GM19372 (cell line): ENCODE data around the gene MEN1.
A peak's percentile ranks its signal among the peaks of the same experiment; 100 is the strongest.

ENCODE experiments used
- ATAC-seq: cut with Tn5 transposase; IDR thresholded peaks from one replicate; pipeline ENCODE4 v1.9.1; 2021; ENCODE audit warnings: mild to moderate bottlenecking, low read depth, moderate library complexity; ENCODE audit not compliant: unreplicated experiment

The MEN1 gene

GRCh38 chr11:64803158-64803845 lies 7.0 kb downstream of the MEN1 start, which contains the start of gene MAP4K2:
Gene MAP4K2, minus strand, starts transcription at chr11:64803214. Its CDS starts 65 bp downstream, at chr11:64803149.
- peak; percentile 82 for ATAC-seq

GRCh38 chr11:64802370-64803157 lies 7.8 kb downstream of the MEN1 start:
- ATAC-seq, result peak; percentile 17

GRCh38 chr11:64801561-64802369 lies 8.6 kb downstream of the MEN1 start:
- ATAC-seq, result no peak

DNA sequence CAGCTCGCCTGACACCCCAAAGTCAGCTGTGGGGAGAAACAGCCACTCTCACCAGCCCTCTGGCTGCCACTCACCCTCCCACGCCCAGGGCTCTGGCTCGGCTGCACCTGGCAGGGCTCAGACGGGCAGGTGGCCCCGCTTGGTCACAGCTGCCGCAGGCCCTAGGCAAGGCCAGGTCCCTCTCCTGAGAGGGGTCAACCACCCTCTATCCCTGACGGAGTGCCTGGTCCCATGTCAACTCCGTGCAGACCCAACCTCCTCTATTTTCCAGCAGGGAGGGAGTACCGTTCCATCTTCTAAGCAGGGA lies 9.2 kb downstream of the MEN1 start:
- no peak for ATAC-seq

GRCh38 chr11:64800303-64801157 lies 9.8 kb downstream of the MEN1 start:
- ATAC-seq, result no peak

GRCh38 chr11:64799623-64800302 lies 10.6 kb downstream of the MEN1 start:
- no peak for ATAC-seq

- ATAC-seq, result no peak
These were observed 11.1 kb downstream of the MEN1 start for GRCh38 chr11:64799256-64799622.

- no peak for ATAC-seq
These were observed 13.4 kb downstream of the MEN1 start for GRCh38 chr11:64796757-64797541.

DNA sequence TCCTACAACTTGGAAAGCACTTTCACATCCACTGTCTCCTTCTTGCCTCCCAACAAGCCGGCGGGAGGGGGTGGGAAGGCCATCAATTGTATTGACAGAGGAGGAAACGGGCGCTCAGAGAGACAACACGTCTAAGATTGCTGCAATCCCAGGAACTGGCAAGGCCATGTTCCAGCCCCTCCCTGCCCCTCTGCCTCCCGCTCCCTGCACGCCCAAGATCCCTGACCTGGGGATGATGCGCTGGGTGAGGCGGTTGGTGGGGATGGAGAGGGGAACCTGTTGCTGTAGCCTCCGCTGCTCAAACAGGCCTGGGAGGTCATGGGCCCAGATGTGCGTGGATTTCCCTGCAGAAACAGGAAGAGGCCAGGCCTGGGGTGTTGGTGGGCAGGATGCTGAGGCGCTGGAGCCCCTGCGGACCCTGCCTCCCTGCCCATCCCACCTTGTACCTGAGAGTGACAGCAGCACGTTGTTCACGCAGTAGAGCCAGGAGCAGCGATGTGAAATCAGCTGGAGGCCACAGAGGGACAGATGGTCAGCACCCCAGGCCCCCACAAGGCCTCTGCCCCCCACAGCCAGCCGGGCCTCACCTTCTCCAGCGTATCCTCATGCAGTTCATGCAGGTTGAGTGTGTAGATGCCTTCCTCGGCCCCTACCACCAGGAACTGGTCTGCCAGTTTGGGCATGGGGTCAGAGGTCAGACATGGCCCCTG lies 14.1 kb downstream of the MEN1 start:
- no peak for ATAC-seq

GRCh38 chr11:64794526-64794925 lies 15.8 kb downstream of the MEN1 start:
- no peak for ATAC-seq

GRCh38 chr11:64793271-64794160 lies 16.8 kb downstream of the MEN1 start:
- no peak for ATAC-seq

- ATAC-seq, result no peak
These were observed 17.9 kb downstream of the MEN1 start for GRCh38 chr11:64792482-64792881.

DNA sequence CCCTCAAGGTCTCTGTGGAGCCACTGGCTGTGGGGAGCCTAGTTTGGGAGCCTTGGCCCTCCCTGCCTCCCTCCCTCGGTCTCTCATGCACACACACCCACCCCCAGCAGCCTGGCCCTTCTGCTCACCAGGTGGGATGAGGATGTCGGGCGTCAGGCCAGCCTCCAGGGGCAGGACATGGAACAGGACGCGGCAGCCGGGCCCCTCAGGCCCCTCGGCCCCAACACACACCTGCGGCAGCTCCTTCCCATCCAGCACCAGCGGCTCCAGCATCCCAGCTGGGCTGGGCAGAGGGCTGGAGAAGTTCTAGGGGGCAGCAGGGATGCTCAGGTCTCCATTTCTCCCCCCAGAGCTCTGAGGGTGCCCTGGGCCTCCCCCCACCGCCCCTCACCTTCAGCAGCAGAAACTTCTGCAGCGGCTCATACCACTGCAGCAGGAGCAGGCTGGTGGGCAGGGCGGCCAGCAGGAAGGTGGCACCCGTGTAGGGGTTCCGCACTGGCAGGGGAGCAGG lies 18.5 kb downstream of the MEN1 start:
- no peak for ATAC-seq

GRCh38 chr11:64790205-64791095 lies 19.9 kb downstream of the MEN1 start:
- ATAC-seq, result no peak

- ATAC-seq, result no peak
These were observed 20.8 kb downstream of the MEN1 start for GRCh38 chr11:64789331-64790204.
